Endothelial cell of umbilical vein (primary cell): ENCODE measurements around the gene ZNF792. TPM values are rescaled to one million over a fixed set of nuclear protein-coding genes. Genes with fewer than 3 reads are reported as not detected.

Experiments
- BruUV-seq: library from RNA; stranded (reverse); fragments of 400-500 nt; replicated peaks from 2 replicates; lab custom pipeline; 2021; lab: Mats Ljungman, UMichigan
- CTCF ChIA-PET: fragments of 300-600, 350-600 bp; sonication (Branson Sonifier 250); formaldehyde crosslinking; loops from one replicate; lab custom pipeline; 2021; ENCODE audit warnings: antibody characterized with exemption, inconsistent platforms; lab: Charles Lee
- POLR2A ChIA-PET: fragments of 300-600, 350-600 bp; sonication (Branson Sonifier 250); formaldehyde crosslinking; loops from one replicate; lab custom pipeline; 2021; ENCODE audit warnings: antibody characterized with exemption, inconsistent platforms; lab: Charles Lee
- DNase-seq: peaks from one replicate; pipeline ENCODE4 v3.0.0-alpha.2; 2011; ENCODE audit warnings: low read depth, low spot score
- FAIRE-seq: peaks from 2 replicates; lab custom pipeline; 2011; peaks lifted over from hg19 to GRCh38; lab: Jason Lieb, UNC
- H2AFZ ChIP-seq: 2 replicates; pipeline ENCODE4 v1.6.0; 2012; ENCODE audit warnings: low read depth, low read length, control low read depth, inconsistent platforms
- H3K27ac ChIP-seq: 2 replicates; pipeline ENCODE4 v1.5.1; 2011; ENCODE audit warnings: low read depth, mild to moderate bottlenecking, control low read depth, low read length, moderate library complexity; ENCODE audit not compliant: insufficient read depth
- H3K27me3 ChIP-seq, 2 experiments: 2 replicates each; pipeline versions ENCODE4 v1.6.0 to v1.6.1; 2011; ENCODE audit warnings: low read length in 2 of 2, mixed read lengths in 1 of 2; ENCODE audit not compliant: control insufficient read depth in 2 of 2, insufficient read depth in 2 of 2
- H3K36me3 ChIP-seq, 2 experiments: 2 replicates in 1 of 2; 3 replicates in 1 of 2; pipeline ENCODE4 v1.5.1; 2011; ENCODE audit warnings: low read length in 2 of 2, mild to moderate bottlenecking in 1 of 2, moderate library complexity in 1 of 2; ENCODE audit not compliant: control insufficient read depth in 2 of 2, insufficient read depth in 2 of 2; ENCODE audit errors: extremely low read depth in 1 of 2
- H3K4me1 ChIP-seq: 3 replicates; pipeline ENCODE4 v1.5.1; 2011; ENCODE audit warnings: mild to moderate bottlenecking, low read length; ENCODE audit not compliant: control insufficient read depth, insufficient read depth; ENCODE audit errors: extremely low read depth
- H3K4me2 ChIP-seq: 2 replicates; pipeline ENCODE4 v1.6.1; 2011; ENCODE audit warnings: low read length, control low read depth, mixed read lengths; ENCODE audit not compliant: insufficient read depth
- H3K4me3 ChIP-seq, 3 experiments: fragments of 200-600 bp in 1 of 3; sonication (generic), shearing (Covaris generic) in 1 of 3; replicated peaks in 1 of 3; 2 replicates each; pipeline ENCODE4 v1.5.1; 2011 to 2016; ENCODE audit warnings: control low read depth in 3 of 3, low read length in 3 of 3, mild to moderate bottlenecking in 2 of 3, inconsistent platforms in 1 of 3, low read depth in 1 of 3, moderate library complexity in 1 of 3; ENCODE audit not compliant: insufficient read depth in 1 of 3
- H3K79me2 ChIP-seq: 2 replicates; pipeline ENCODE4 v1.6.0; 2012; ENCODE audit warnings: low read length, inconsistent platforms; ENCODE audit not compliant: control insufficient read depth, insufficient read depth
- H3K9ac ChIP-seq: replicated peaks from 2 replicates; pipeline ENCODE3; 2011; ENCODE audit warnings: low read length, control low read depth; ENCODE audit not compliant: insufficient read depth; ENCODE audit errors: extremely low read depth
- H3K9me1 ChIP-seq: replicated peaks from 3 replicates; pipeline ENCODE4 v1.6.0; 2011; ENCODE audit warnings: mild to moderate bottlenecking, low read length; ENCODE audit not compliant: control insufficient read depth, insufficient read depth; ENCODE audit errors: extremely low read depth
- H3K9me3 ChIP-seq: replicated peaks from 2 replicates; pipeline ENCODE4 v1.5.1; 2012; ENCODE audit warnings: low read length, inconsistent platforms; ENCODE audit not compliant: control insufficient read depth, insufficient read depth
- H4K20me1 ChIP-seq: replicated peaks from 2 replicates; pipeline ENCODE3; 2011; ENCODE audit warnings: mild to moderate bottlenecking, low read length; ENCODE audit not compliant: control insufficient read depth, insufficient read depth; ENCODE audit errors: extremely low read depth
- EZH2 ChIP-seq: IDR thresholded peaks from 2 replicates; pipeline ENCODE4 v1.6.1; 2012; ENCODE audit warnings: borderline replicate concordance, low read depth, mild to moderate bottlenecking, moderate library complexity, low read length, inconsistent platforms; ENCODE audit not compliant: severe bottlenecking
- FOS ChIP-seq: IDR thresholded peaks from 2 replicates; pipeline ENCODE4 v1.6.1; 2011; ENCODE audit warnings: mild to moderate bottlenecking, low read length, moderate library complexity, borderline replicate concordance; ENCODE audit not compliant: insufficient read depth
- GATA2 ChIP-seq: IDR thresholded peaks from 2 replicates; pipeline ENCODE4 v1.7.0; 2011; ENCODE audit warnings: low read depth, mild to moderate bottlenecking, moderate library complexity, mixed read lengths, low read length; ENCODE audit not compliant: insufficient read length, insufficient read depth
- JUN ChIP-seq: IDR thresholded peaks from 2 replicates; pipeline ENCODE4 v1.6.1; 2011; ENCODE audit warnings: borderline replicate concordance, low read depth; ENCODE audit not compliant: insufficient read length, insufficient read depth
- MYC ChIP-seq: IDR thresholded peaks from one replicate; pipeline ENCODE4 v1.6.1; 2011; ENCODE audit warnings: mild to moderate bottlenecking, low read depth, low read length
- POLR2A ChIP-seq: IDR thresholded peaks from 2 replicates; pipeline ENCODE4 v1.6.1; 2012; ENCODE audit warnings: low read depth, mild to moderate bottlenecking, control low read depth, low read length
- POLR2AphosphoS5 ChIP-seq: IDR thresholded peaks from 2 replicates; pipeline ENCODE4 v1.6.1; 2012; ENCODE audit warnings: low read depth, mild to moderate bottlenecking, control low read depth, low read length, moderate library complexity; ENCODE audit not compliant: insufficient read depth
- dilution Hi-C: fragments of 300-500 bp; cut with MboI; formaldehyde crosslinking; loops from one replicate; pipeline ENCODE4 v1.15.0; 2019; ENCODE audit warnings: low sequenced_read_pairs; ENCODE audit not compliant: extremely low pct_ligation_motif_present
- intact Hi-C: fragments of 100-400 bp; cut with micrococcal nuclease; formaldehyde crosslinking; loops from one replicate; pipeline ENCODE4 v1.10.0; 2022
- polyA plus RNA-seq, 4 experiments: library from polyadenylated mRNA; depleted of rRNA in 3 of 4; stranded (reverse) in 3 of 4; unstranded in 1 of 4; fragments of >200 nt; gene quantifications; 2 replicates each; pipeline versions ENCODE4 v1.2.1 to v1.2.3, GENCODE V29; 2011 to 2012; ENCODE audit warnings: missing spikeins in 1 of 4
- total RNA-seq: library from RNA; stranded (reverse); gene quantifications from 2 replicates; pipeline ENCODE4 v1.2.3, GENCODE V29; 2021
- TF ChIP-seq, protein P1 (sequence below): IDR thresholded peaks from 2 replicates; pipeline ENCODE4 v1.6.1; 2011; ENCODE audit not compliant: insufficient read depth, insufficient read length
- TF ChIP-seq, protein P2 (sequence below), 2 donors: IDR thresholded peaks; 1 replicate in 1 of 2; 2 replicates in 1 of 2; pipeline ENCODE4 v1.5.1; 2011; ENCODE audit warnings: low read length in 2 of 2, mild to moderate bottlenecking in 2 of 2, moderate library complexity in 2 of 2, control low read depth in 1 of 2, inconsistent platforms in 1 of 2, low read depth in 1 of 2; ENCODE audit not compliant: insufficient read depth in 1 of 2; ENCODE audit errors: extremely low read depth in 1 of 2

Gene ZNF792
- total and polyA plus RNA-seq, 2 donors (not counting 3 experiments of a cell fraction or from before 2014, with no cell fraction given), result 11.3 to 19.8 TPM

DNA sequence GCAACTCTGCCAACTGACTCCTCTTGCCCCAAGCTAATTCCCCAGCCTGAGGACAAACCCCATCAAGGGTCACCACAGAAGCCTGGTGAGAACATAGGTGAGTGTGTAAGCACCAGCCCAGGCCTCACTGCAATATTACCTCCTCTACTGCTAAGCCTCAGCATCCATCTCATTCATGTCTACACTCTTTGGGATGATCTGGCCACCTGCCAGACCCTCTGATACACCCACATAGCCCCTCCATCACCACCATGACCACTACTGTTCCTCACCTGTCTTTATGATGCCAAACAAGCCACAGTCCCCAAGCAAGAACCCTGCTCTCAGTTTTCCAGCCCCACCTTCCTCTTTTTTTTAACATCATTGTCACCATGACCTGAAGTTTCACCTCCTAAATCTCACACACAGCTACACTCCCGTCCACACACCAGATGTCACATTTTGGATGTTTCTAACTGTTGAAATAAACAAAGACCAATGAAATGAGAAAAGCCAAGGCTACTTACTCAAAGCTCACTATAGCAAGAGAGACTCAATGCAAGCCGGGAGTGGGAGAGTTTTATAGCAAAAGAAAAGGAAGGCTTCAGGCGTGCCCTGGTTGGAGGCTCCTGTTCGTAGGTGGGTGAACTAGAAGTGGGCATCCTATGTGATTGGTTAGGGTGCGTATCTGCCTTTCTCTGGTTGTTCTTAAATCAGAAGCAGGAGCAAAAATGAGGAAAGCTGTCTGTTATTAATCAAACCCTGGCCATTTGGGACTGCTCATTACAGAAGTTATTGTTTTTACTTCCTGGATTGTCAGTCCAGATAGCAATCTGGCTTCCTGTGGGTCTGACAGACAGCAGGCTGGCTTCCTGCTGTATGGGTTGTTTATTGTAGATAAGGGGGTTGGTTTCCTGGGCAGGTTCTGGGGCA is 2.0 kb downstream of the ZNF792 start:
- TF ChIP-seq JUN (peak; percentile 57), GATA2 (peak; percentile 100), MYC (no peak), FOS (peak; percentile 61), EZH2 (no peak), POLR2A (peak; percentile 99), POLR2AphosphoS5 (peak; percentile 99)
- TF ChIP-seq, protein P1, sequence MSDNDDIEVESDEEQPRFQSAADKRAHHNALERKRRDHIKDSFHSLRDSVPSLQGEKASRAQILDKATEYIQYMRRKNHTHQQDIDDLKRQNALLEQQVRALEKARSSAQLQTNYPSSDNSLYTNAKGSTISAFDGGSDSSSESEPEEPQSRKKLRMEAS, result no peak
- TF ChIP-seq, protein P2, sequence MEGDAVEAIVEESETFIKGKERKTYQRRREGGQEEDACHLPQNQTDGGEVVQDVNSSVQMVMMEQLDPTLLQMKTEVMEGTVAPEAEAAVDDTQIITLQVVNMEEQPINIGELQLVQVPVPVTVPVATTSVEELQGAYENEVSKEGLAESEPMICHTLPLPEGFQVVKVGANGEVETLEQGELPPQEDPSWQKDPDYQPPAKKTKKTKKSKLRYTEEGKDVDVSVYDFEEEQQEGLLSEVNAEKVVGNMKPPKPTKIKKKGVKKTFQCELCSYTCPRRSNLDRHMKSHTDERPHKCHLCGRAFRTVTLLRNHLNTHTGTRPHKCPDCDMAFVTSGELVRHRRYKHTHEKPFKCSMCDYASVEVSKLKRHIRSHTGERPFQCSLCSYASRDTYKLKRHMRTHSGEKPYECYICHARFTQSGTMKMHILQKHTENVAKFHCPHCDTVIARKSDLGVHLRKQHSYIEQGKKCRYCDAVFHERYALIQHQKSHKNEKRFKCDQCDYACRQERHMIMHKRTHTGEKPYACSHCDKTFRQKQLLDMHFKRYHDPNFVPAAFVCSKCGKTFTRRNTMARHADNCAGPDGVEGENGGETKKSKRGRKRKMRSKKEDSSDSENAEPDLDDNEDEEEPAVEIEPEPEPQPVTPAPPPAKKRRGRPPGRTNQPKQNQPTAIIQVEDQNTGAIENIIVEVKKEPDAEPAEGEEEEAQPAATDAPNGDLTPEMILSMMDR (IDR thresholded peaks at IDR 0.05; ENCODE audit: extremely low read depth in 1 of 2, insufficient read depth in 1 of 2, low read depth in 1 of 2, low read length in 2 of 2), result no peak
- peaks cover 13% of the 10 kb centered on the region for H3K4me1 ChIP-seq
- H3K9me1 ChIP-seq, result no peaks in the 10 kb centered on the region
- peaks cover 28% of the 10 kb centered on the region for H3K9me3 ChIP-seq
- H3K36me3 ChIP-seq, result peaks cover 28 to 42% of the 10 kb centered on the region in 2 experiments
- DNase-seq, result peak; percentile 95
- H2AFZ ChIP-seq, result no peak overlapping the region
- peak; percentile 99 for FAIRE-seq
- intact Hi-C loops, result loop anchor here (1.0 to 5.0 kb wide), 7 partner anchors 35 to 285 kb away; partner anchors contain the start of genes FXYD7, GRAMD1A, SCGB2B2 and ZNF181
- H3K9ac ChIP-seq, result peak overlapping the region; percentile 94
- no peaks in the 10 kb centered on the region for H4K20me1 ChIP-seq
- ChIA-PET POLR2A (interaction anchor here (2.0 kb wide), 1 partner anchor 35 kb away, joined by 5 read pairs; the partner anchor contains the start of gene ZNF30), CTCF (interaction anchor here (1.0 to 3.4 kb wide), 8 partner anchors 9 to 192 kb away, joined by 3 to 13 read pairs (median 4); partner anchors contain the start of genes FXYD5 and ZNF30)
- peak overlapping the region; percentile 94 for H3K27ac ChIP-seq
- H3K4me2 ChIP-seq, result peak overlapping the region; percentile 80
- peaks cover 48% of the 10 kb centered on the region for H3K79me2 ChIP-seq
- BruUV-seq, result no TSS peak
- no peaks in the 10 kb centered on the region for H3K27me3 ChIP-seq
- dilution Hi-C loops, result no loop called here
- peak overlapping the region; percentile 58 to 85 (median 80) for H3K4me3 ChIP-seq
